Activated CD4-positive, CD25-positive, alpha-beta regulatory T cell treated with anti-CD3 and anti-CD28 coated beads, Interleukin-2, amount 50 U/mL, for 72 hours (primary cell): ENCODE results near the gene DSCAM.
"Not testable (repeated sequence)": the region's sequence is repeated elsewhere in the genome, so short reads cannot be mapped to it uniquely, and the experiment has no call there.

Source experiments
- DNase-seq: peaks from one replicate; pipeline ENCODE4 v3.0.0; 2021

DSCAM gene

GRCh38 chr21:40351006-40351405 lies 496.0 kb downstream of the DSCAM start:
- no peak for DNase-seq

- no peak for DNase-seq
Observed at GRCh38 chr21:40349591-40349990, 497.4 kb downstream of the DSCAM start.

GRCh38 chr21:40345711-40346321 lies 501.1 kb downstream of the DSCAM start:
- DNase-seq, result no peak

GRCh38 chr21:40340357-40340756 lies 506.6 kb downstream of the DSCAM start:
- DNase-seq, result no peak

GRCh38 chr21:40339050-40339449 lies 507.9 kb downstream of the DSCAM start:
- no peak for DNase-seq

GRCh38 chr21:40337981-40338380 lies 509.0 kb downstream of the DSCAM start:
- no peak for DNase-seq

GRCh38 chr21:40335704-40336103 lies 511.3 kb downstream of the DSCAM start:
- no peak for DNase-seq

GRCh38 chr21:40334159-40334558 lies 512.8 kb downstream of the DSCAM start:
- DNase-seq, result no peak

GRCh38 chr21:40333731-40334130 lies 513.2 kb downstream of the DSCAM start:
- no peak for DNase-seq

- DNase-seq, result no peak
Observed at GRCh38 chr21:40331804-40332203, 515.2 kb downstream of the DSCAM start.

GRCh38 chr21:40331172-40331571 lies 515.8 kb downstream of the DSCAM start:
- DNase-seq, result no peak

GRCh38 chr21:40324389-40324788 lies 522.6 kb downstream of the DSCAM start:
- DNase-seq, result no peak

GRCh38 chr21:40320718-40321117 lies 526.2 kb downstream of the DSCAM start:
- not testable (repeated sequence) for DNase-seq

- no peak for DNase-seq
Observed at GRCh38 chr21:40318371-40318770, 528.6 kb downstream of the DSCAM start.

- no peak for DNase-seq
Observed at GRCh38 chr21:40316104-40316503, 530.9 kb downstream of the DSCAM start.

- DNase-seq, result no peak
Observed at GRCh38 chr21:40315626-40316025, 531.3 kb downstream of the DSCAM start.

GRCh38 chr21:40313260-40313659 lies 533.7 kb downstream of the DSCAM start:
- no peak for DNase-seq

GRCh38 chr21:40300300-40300699 lies 546.7 kb downstream of the DSCAM start:
- no peak for DNase-seq

- DNase-seq, result no peak
Observed at GRCh38 chr21:40299451-40299850, 547.5 kb downstream of the DSCAM start.

GRCh38 chr21:40294345-40294744 lies 552.6 kb downstream of the DSCAM start:
- no peak for DNase-seq

GRCh38 chr21:40291560-40291959 lies 555.4 kb downstream of the DSCAM start:
- no peak for DNase-seq

GRCh38 chr21:40284409-40284808 lies 562.5 kb downstream of the DSCAM start:
- DNase-seq, result no peak

GRCh38 chr21:40282912-40283886 lies 563.8 kb downstream of the DSCAM start:
- DNase-seq, result no peak

GRCh38 chr21:40278345-40278744 lies 568.6 kb downstream of the DSCAM start:
- DNase-seq, result no peak
